GM12878 (cell line): Measurements from ENCODE around the gene NLN.

Experiments used
- CTCF ChIP-seq, 3 experiments: IDR thresholded peaks in 2 of 3; conservative IDR thresholded peaks in 1 of 3; 2 replicates each; pipeline ENCODE4 v1.5.1; 2011; ENCODE audit warnings: low read depth in 3 of 3, low read length in 3 of 3, mild to moderate bottlenecking in 3 of 3, control low read depth in 2 of 3, moderate library complexity in 2 of 3, inconsistent platforms in 1 of 3, mixed read lengths in 1 of 3; ENCODE audit not compliant: control insufficient read depth in 2 of 3, insufficient read depth in 1 of 3; ENCODE audit errors: extremely low read depth in 1 of 3
- FOS ChIP-seq: IDR thresholded peaks from 3 replicates; pipeline ENCODE4 v1.6.1; 2011; ENCODE audit warnings: borderline replicate concordance; ENCODE audit not compliant: insufficient read length; ENCODE audit errors: extremely low read depth
- ZSCAN29 ChIP-seq: fragments of 450-650 bp; IDR thresholded peaks from 2 replicates; pipeline ENCODE4 v1.6.1; 2017; ENCODE audit warnings: mild to moderate bottlenecking, moderate library complexity

- no peak for TF ChIP-seq ZSCAN29
- no peak for TF ChIP-seq FOS
- no peak for TF ChIP-seq CTCF (IDR thresholded peaks at IDR 0.05 in 2 of 3, conservative IDR thresholded peaks at IDR 0.05 in 1 of 3; ENCODE audit: control insufficient read depth in 2 of 3, extremely low read depth in 1 of 3, insufficient read depth in 1 of 3, low read depth in 3 of 3, low read length in 3 of 3)
These were observed 17.2 kb downstream of the NLN start for GRCh38 chr5:65739162-65739561.
